Bronchial epithelial cell (primary cell): ENCODE results near the gene ZNRD2. TPM values are rescaled to one million over a fixed set of nuclear protein-coding genes. Genes with fewer than 3 reads are reported as not detected.
"Not testable (repeated sequence)": the region's sequence is repeated elsewhere in the genome, so short reads cannot be mapped to it uniquely, and the experiment has no call there.

Experiments used
- DNase-seq: peaks from one replicate; pipeline ENCODE4 v3.0.0-alpha.2; 2010; ENCODE audit warnings: low read depth
- FAIRE-seq: peaks from 2 replicates; lab custom pipeline; 2011; peaks lifted over from hg19 to GRCh38; lab: Jason Lieb, UNC
- H3K27me3 ChIP-seq: 2 replicates; pipeline ENCODE4 v1.5.1; 2011; ENCODE audit warnings: low read length; ENCODE audit not compliant: control insufficient read depth, insufficient read depth
- H3K36me3 ChIP-seq: 2 replicates; pipeline ENCODE4 v1.5.1; 2011; ENCODE audit warnings: low read length; ENCODE audit not compliant: control insufficient read depth, insufficient read depth
- H3K4me3 ChIP-seq: 2 replicates; pipeline ENCODE4 v1.5.1; 2011; ENCODE audit warnings: mild to moderate bottlenecking, low read depth, low read length, control low read depth
- CTCF ChIP-seq: IDR thresholded peaks from 2 replicates; pipeline ENCODE4 v1.5.1; 2011; ENCODE audit warnings: mild to moderate bottlenecking, moderate library complexity, low read length, control low read depth, inconsistent platforms; ENCODE audit not compliant: insufficient read depth, severe bottlenecking
- total RNA-seq: library from RNA; depleted of rRNA; stranded (reverse); fragments of >200 nt; gene quantifications from 2 replicates; pipeline ENCODE4 v1.2.1, GENCODE V29; 2014

The ZNRD2 gene
- total RNA-seq, 1 donor from 2014 or later, result 43.4 TPM

- H3K36me3 ChIP-seq, result no peaks in the 10 kb centered on the region
- FAIRE-seq, result no peak
These were observed 7.5 kb upstream of the ZNRD2 start for GRCh38 chr11:65562788-65563187.

GRCh38 chr11:65563601-65564000 is 6.7 kb upstream of the ZNRD2 start:
- TF ChIP-seq CTCF, result no peak
- Histone ChIP-seq H3K36me3 (no peaks in the 10 kb centered on the region), H3K27me3 (no peaks in the 10 kb centered on the region), H3K4me3 (no peak overlapping the region)
- FAIRE-seq (no peak), DNase-seq (no peak)

More at GRCh38 chr11:65562788-65563187, 7.5 kb upstream of the ZNRD2 start:
- Histone ChIP-seq H3K27me3 (no peaks in the 10 kb centered on the region), H3K4me3 (no peak overlapping the region)
- TF ChIP-seq CTCF, result no peak
- no peak for DNase-seq

GRCh38 chr11:65564879-65565559 is 5.3 kb upstream of the ZNRD2 start:
- H3K4me3 ChIP-seq, DNase-seq, FAIRE-seq, H3K27me3 ChIP-seq, H3K36me3 ChIP-seq: not testable (repeated sequence)

GRCh38 chr11:65565624-65566453 is 4.4 kb upstream of the ZNRD2 start:
- TF ChIP-seq CTCF, result no peak
- FAIRE-seq (no peak), DNase-seq (peak; percentile 37)
- peaks cover 2% of the 10 kb centered on the region for H3K36me3 ChIP-seq
- no peak overlapping the region for H3K4me3 ChIP-seq
- no peaks in the 10 kb centered on the region for H3K27me3 ChIP-seq

- Histone ChIP-seq H3K27me3 (no peaks in the 10 kb centered on the region), H3K36me3 (peaks cover 3% of the 10 kb centered on the region), H3K4me3 (peak overlapping the region; percentile 93)
- no peak for TF ChIP-seq CTCF
- FAIRE-seq (no peak), DNase-seq (no peak)
These were observed 909 bp upstream of the ZNRD2 start for GRCh38 chr11:65569164-65569972.

GRCh38 chr11:65571420-65571819 is 1.1 kb downstream of the ZNRD2 start:
- no peak for TF ChIP-seq CTCF
- Histone ChIP-seq H3K4me3 (peak overlapping the region; percentile 93), H3K27me3 (no peaks in the 10 kb centered on the region), H3K36me3 (peaks cover 3% of the 10 kb centered on the region)
- DNase-seq (no peak), FAIRE-seq (no peak)
